Calu3 (cell line): ENCODE results near the gene IGFBP7. TPM values are rescaled to one million over a fixed set of nuclear protein-coding genes. Genes with fewer than 3 reads are reported as not detected.

Source experiments
- BruUV-seq: library from RNA; stranded (reverse); fragments of 400-500 nt; replicated peaks from 2 replicates; lab custom pipeline; 2021; lab: Mats Ljungman, UMichigan
- CTCF ChIA-PET: fragments of 300-600 bp; sonication (Branson Sonifier 250); formaldehyde crosslinking; loops from one replicate; lab custom pipeline; 2022; ENCODE audit warnings: antibody characterized with exemption; lab: Charles Lee
- DNase-seq: peaks from one replicate; pipeline ENCODE4 v3.0.0; 2022
- H3K27ac Mint-ChIP-seq: one replicate; pipeline ENCODE4 v1.8.0; 2022; ENCODE audit warnings: mixed read lengths; ENCODE audit not compliant: unreplicated experiment
- H3K27me3 Mint-ChIP-seq: one replicate; pipeline ENCODE4 v1.8.0; 2022; ENCODE audit warnings: mixed read lengths; ENCODE audit not compliant: unreplicated experiment
- H3K36me3 Mint-ChIP-seq: one replicate; pipeline ENCODE4 v1.8.0; 2022; ENCODE audit warnings: mild to moderate bottlenecking, moderate library complexity, mixed read lengths; ENCODE audit not compliant: insufficient read depth, unreplicated experiment
- H3K4me1 Mint-ChIP-seq: one replicate; pipeline ENCODE4 v1.8.0; 2022; ENCODE audit warnings: mild to moderate bottlenecking, low read depth, mixed read lengths; ENCODE audit not compliant: unreplicated experiment
- H3K4me3 Mint-ChIP-seq: one replicate; pipeline ENCODE4 v1.8.0; 2022; ENCODE audit warnings: mild to moderate bottlenecking, low read depth, moderate library complexity, mixed read lengths; ENCODE audit not compliant: unreplicated experiment
- H3K9me3 Mint-ChIP-seq: one replicate; pipeline ENCODE4 v1.8.0; 2022; ENCODE audit warnings: low read depth, mixed read lengths; ENCODE audit not compliant: unreplicated experiment
- CTCF ChIP-seq: fragments of 200-600 bp; IDR thresholded peaks from one replicate; pipeline ENCODE4 v1.8.0; 2022; ENCODE audit warnings: antibody characterized with exemption; ENCODE audit not compliant: unreplicated experiment
- intact Hi-C: fragments of 100-400 bp; cut with micrococcal nuclease; formaldehyde crosslinking; loops from one replicate; pipeline ENCODE4 v1.10.0; 2022; ENCODE audit not compliant: unreplicated experiment
- total RNA-seq: library from RNA; stranded (reverse); gene quantifications from 2 replicates; pipeline ENCODE4 v1.2.3, GENCODE V29; 2022

The IGFBP7 gene
- total RNA-seq, 1 experiment from 2014 or later, result 20.6 TPM

DNA sequence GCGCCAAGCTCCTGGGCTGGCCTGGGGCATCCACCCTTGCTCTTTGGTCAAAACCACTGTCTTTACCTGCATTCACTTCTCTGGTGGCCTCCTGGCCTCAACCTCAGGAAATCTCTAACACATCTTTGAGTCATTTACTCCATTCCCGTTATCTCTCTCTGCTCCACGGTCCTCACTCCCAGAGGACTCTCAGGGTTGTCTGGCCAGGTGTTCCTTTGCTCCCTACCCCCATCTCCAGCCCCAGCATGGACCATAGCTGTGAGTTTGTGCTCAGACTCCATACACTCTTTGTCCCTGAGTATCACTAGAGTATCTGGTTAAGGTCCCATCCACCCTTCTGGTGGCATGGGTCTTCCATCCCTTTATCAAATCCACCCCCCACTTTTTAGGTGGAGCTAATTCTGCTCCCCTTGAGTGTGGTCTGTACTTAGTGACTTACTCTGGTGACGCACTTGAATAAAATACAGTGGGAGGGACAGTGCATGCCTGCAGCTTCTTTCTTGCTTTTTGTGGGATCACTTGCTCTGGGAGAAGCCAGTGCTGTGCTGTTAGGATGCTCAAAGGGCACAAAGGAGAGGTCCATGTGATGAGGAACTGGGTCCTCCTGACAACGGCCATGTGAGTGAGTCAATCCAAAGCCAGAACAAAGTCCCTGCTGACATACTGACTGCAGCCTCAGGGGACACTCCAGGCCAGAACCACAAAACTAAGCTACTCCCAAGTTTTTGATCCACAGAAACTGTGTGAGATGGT is 44.3 kb downstream of the IGFBP7 start:
- H3K4me3 Mint-ChIP-seq, result no peak overlapping the region
- no peak for DNase-seq
- no peaks in the 10 kb centered on the region for H3K4me1 Mint-ChIP-seq

GRCh38 chr4:57064811-57065711 is 45.1 kb downstream of the IGFBP7 start:
- H3K36me3 Mint-ChIP-seq, result no peaks in the 10 kb centered on the region
- no peak for TF ChIP-seq CTCF
- DNase-seq, result no peak
- no peaks in the 10 kb centered on the region for H3K27me3 Mint-ChIP-seq
- no peaks in the 10 kb centered on the region for H3K9me3 Mint-ChIP-seq
- no peak overlapping the region for H3K4me3 Mint-ChIP-seq
- intact Hi-C loops, result no loop called here
- no peaks in the 10 kb centered on the region for H3K4me1 Mint-ChIP-seq
- CTCF ChIA-PET, result no interaction called here
- BruUV-seq, result no TSS peak
- H3K27ac Mint-ChIP-seq, result no peak overlapping the region

More for the DNA sequence above, 44.3 kb downstream of the IGFBP7 start:
- Mint-ChIP-seq H3K27ac (no peak overlapping the region), H3K9me3 (no peaks in the 10 kb centered on the region), H3K27me3 (no peaks in the 10 kb centered on the region), H3K36me3 (no peaks in the 10 kb centered on the region)
- CTCF ChIA-PET, result no interaction called here
- TF ChIP-seq CTCF, result no peak
- no TSS peak for BruUV-seq
- intact Hi-C loops, result no loop called here

DNA sequence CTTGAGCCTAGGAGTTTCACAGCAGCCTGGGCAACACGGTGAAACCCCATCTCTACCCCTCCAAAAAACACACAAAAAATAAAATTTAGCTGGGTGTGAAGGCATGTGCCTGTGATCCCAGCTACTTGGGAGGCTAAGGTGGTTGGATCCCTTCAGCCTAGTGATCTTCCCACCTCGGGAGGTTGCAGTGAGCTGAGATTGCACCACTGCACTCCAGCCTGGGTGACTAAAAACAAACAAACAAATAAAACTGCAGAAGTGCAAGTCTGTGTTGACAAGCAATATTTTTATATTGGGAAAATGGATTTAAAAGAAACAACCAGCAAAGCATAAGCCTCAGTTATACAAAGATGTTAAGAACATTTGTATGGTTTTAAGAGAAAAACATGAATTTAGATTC is 46.1 kb downstream of the IGFBP7 start:
- no peaks in the 10 kb centered on the region for H3K4me1 Mint-ChIP-seq
- BruUV-seq, result no TSS peak
- intact Hi-C loops, result no loop called here
- no peaks in the 10 kb centered on the region for H3K36me3 Mint-ChIP-seq
- H3K27ac Mint-ChIP-seq, result no peak overlapping the region
- no peaks in the 10 kb centered on the region for H3K27me3 Mint-ChIP-seq
- H3K9me3 Mint-ChIP-seq, result no peaks in the 10 kb centered on the region
- DNase-seq, result no peak
- CTCF ChIA-PET, result no interaction called here
- no peak overlapping the region for H3K4me3 Mint-ChIP-seq
- TF ChIP-seq CTCF, result no peak

DNA sequence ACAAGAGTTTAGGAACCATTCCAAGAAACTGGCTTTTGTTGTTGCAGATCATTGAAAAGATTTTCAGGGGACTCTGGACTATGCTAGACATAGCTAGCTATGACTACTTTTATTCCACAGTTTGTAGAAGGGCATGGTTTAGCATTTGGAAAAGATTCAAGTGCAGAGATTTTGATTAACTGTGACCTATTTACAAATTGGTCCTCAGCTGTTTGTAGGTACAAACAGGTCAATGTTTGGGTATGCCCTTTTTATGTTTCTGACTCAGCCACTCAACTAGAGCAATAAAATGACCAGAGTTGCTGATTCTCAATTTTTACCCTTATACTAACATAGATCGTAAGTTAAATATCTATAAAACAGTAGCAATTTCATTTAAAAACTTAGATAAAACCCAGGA is 46.7 kb downstream of the IGFBP7 start:
- intact Hi-C loops, result no loop called here
- H3K27me3 Mint-ChIP-seq, result no peaks in the 10 kb centered on the region
- CTCF ChIA-PET, result no interaction called here
- no peaks in the 10 kb centered on the region for H3K36me3 Mint-ChIP-seq
- TF ChIP-seq CTCF, result no peak
- H3K9me3 Mint-ChIP-seq, result no peaks in the 10 kb centered on the region
- no peaks in the 10 kb centered on the region for H3K4me1 Mint-ChIP-seq
- DNase-seq, result no peak
- H3K4me3 Mint-ChIP-seq, result no peak overlapping the region
- BruUV-seq, result no TSS peak
- H3K27ac Mint-ChIP-seq, result no peak overlapping the region
